Activated T-helper 2 cell treated with anti-CD3 and anti-CD28 coated beads, Interferon-gamma antibody, Interleukin-2, Interleukin-4, amounts not matched to agents 10 μg/mL and 5 μg/mL and 100 μg/mL, durations not matched to agents 14 hours and 24 hours and 36 hours (primary cell): ENCODE data around the gene CA4. TPM values are rescaled to one million over a fixed set of nuclear protein-coding genes. Genes with fewer than 3 reads are reported as not detected.
A peak's percentile ranks its signal among the peaks of the same experiment; 100 is the strongest.
"Not testable (repeated sequence)": the region's sequence is repeated elsewhere in the genome, so short reads cannot be mapped to it uniquely, and the experiment has no call there.

Source experiments
- DNase-seq: peaks from one replicate; pipeline ENCODE4 v3.0.0; 2021; ENCODE audit warnings: low spot score
- H3K27ac Mint-ChIP-seq: one replicate; pipeline ENCODE4 v1.8.0; 2021; ENCODE audit warnings: mixed read lengths
- H3K27me3 Mint-ChIP-seq: one replicate; pipeline ENCODE4 v1.8.0; 2021; ENCODE audit warnings: low read depth, mixed read lengths
- H3K36me3 Mint-ChIP-seq: one replicate; pipeline ENCODE4 v1.8.0; 2021; ENCODE audit warnings: low read depth, mixed read lengths
- H3K4me1 Mint-ChIP-seq: one replicate; pipeline ENCODE4 v1.8.0; 2021; ENCODE audit warnings: low read depth, mixed read lengths
- H3K4me3 Mint-ChIP-seq: one replicate; pipeline ENCODE4 v1.8.0; 2021; ENCODE audit warnings: low read depth, mild to moderate bottlenecking, moderate library complexity, mixed read lengths
- H3K9me3 Mint-ChIP-seq: one replicate; pipeline ENCODE4 v1.8.0; 2021; ENCODE audit warnings: mixed read lengths
- intact Hi-C: fragments of 100-400 bp; cut with micrococcal nuclease; formaldehyde crosslinking; loops from one replicate; pipeline ENCODE4 v1.15.1; 2023
- total RNA-seq: library from RNA; stranded (reverse); gene quantifications from 2 replicates; pipeline ENCODE4 v1.2.3, GENCODE V29; 2022

CA4 gene
- total RNA-seq, result not detected in 2 replicates

DNA sequence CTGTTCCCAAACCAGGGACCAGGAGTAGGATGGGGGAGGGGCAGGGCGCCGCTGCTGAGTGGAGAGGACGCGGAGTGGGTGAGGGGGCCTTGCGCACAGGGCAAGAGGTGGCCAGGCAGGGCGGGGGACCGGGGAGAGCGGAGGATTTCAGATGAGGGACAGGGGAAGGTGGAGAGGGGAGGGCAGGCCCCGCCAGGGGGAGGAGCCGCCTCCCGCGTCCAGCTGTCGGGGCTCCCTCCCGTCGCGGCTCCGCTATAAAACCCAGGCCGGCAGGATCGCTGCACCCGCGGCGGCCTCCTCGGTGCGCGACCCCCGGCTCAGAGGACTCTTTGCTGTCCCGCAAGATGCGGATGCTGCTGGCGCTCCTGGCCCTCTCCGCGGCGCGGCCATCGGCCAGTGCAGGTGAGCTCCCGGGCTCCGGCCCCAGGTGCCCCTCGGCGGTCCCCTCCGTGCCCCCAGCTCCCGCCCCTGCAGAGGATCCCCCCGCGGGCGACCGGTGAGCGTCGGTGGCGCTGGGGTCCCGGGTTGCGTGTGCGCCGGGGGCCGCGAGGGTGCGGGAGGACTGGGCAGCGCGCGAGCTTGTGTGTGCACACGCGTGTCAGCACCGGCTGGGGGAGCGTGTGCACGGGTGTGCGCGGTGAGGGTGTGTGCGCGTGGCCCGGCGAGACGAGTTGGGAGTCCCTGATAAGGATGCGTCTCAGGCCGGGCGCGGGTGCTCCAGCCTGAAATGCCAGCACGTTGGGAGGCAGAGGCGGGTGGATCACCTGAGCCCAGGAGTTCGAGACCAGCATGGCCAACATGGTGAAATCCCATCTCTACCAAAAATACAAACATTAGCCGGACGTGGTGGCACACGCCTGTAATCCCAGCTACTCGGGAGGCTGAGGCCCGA is at the start of gene CA4:
Gene CA4 (plus strand): TSS at position 283 of the 892 bp plus-strand sequence. CDS start 62 bp downstream, at position 345.
- intact Hi-C loops, result no loop called here
- Mint-ChIP-seq H3K4me3 (no peak within 1 kb of the TSS), H3K9me3 (no peaks in the 10 kb centered on the region), H3K27me3 (peaks cover 59% of the 10 kb centered on the region), H3K27ac (no peak within 1 kb of the TSS), H3K36me3 (no peaks in the 10 kb centered on the region), H3K4me1 (peaks cover 10% of the 10 kb centered on the region)
- DNase-seq, result no peak

DNA sequence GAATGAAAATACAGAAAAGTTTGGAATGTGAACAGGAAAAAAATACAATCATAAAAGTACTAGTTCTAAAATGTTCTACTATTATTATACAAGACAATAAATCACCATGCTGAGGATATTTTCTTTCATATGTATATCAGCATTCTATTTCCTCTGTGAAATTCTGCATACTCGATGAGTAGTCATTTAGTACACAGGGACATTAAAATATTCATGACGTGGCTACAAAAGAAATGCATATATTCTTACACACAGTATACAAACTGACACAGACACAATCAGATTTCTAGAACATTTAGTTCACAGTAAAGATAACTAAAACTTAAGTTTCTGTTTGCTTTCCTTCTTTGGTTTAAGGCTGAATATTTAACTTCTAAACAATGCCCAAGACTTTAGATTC is 49.2 kb upstream of the CA4 start:
- H3K4me3 Mint-ChIP-seq, H3K27ac Mint-ChIP-seq, intact Hi-C loops, H3K9me3 Mint-ChIP-seq, DNase-seq, H3K36me3 Mint-ChIP-seq, H3K4me1 Mint-ChIP-seq: not testable (repeated sequence)
- peaks cover 41% of the 10 kb centered on the region for H3K27me3 Mint-ChIP-seq

DNA sequence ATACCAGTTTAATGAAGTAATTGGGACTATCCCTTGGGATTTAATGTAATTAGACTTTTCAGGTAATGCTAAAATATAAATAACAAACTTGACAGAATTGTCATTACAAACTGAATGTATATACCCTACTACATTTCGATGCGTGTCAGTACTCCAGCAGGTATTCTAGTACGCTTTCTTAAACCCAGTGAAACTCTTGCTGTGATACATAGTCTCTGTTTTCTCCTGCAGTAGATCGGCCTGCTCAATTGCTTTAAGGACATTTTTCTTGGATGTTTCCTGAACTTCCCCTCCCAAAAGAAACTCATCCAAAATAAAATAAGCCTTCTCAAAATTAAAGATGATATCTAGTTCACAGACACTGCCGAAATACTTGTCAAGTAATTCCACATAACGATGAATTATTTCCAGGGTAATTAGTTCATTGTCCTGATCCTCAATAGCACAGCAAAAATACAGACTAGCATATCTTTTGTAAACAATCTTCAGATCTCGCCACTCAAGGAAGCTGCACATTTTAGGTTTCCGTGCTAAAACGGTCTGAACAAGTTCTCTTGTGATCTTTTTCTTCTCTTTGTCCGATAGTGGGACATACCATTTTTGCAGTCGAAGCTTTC is 47.6 kb upstream of the CA4 start:
- H3K36me3 Mint-ChIP-seq, H3K27ac Mint-ChIP-seq, H3K9me3 Mint-ChIP-seq, intact Hi-C loops, DNase-seq: not testable (repeated sequence)
- H3K4me3 Mint-ChIP-seq, result peak overlapping the region; percentile 65
- H3K4me1 Mint-ChIP-seq, result peaks cover 16% of the 10 kb centered on the region
- peaks cover 41% of the 10 kb centered on the region for H3K27me3 Mint-ChIP-seq

DNA sequence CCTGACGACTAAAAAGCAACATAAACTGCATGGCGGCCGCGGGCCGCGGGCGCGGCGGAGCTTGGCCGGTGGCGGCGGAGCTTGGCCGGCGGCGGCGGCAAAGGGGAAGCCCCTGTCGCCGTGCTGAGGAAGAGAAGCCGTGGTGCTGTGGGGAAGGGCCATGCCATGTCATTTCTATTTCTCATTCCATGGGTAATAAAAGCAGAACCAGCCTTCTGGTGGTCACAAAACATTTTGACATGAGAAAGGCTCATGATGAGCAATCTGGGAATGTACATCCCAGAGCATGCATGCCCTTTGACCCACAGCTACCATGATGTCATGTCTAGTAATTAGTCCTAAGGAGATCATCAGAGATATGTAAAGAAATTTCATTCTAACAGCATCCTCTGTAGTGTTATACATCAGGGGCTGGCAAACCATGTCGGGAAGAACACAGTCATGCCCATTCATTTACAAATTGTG is 47.1 kb upstream of the CA4 start:
- peaks cover 16% of the 10 kb centered on the region for H3K4me1 Mint-ChIP-seq
- peaks cover 40% of the 10 kb centered on the region for H3K27me3 Mint-ChIP-seq
- H3K36me3 Mint-ChIP-seq, result no peaks in the 10 kb centered on the region
- no peaks in the 10 kb centered on the region for H3K9me3 Mint-ChIP-seq
- H3K27ac Mint-ChIP-seq, result no peak overlapping the region
- no peak for DNase-seq
- intact Hi-C loops, result no loop called here
- peak overlapping the region; percentile 65 for H3K4me3 Mint-ChIP-seq

DNA sequence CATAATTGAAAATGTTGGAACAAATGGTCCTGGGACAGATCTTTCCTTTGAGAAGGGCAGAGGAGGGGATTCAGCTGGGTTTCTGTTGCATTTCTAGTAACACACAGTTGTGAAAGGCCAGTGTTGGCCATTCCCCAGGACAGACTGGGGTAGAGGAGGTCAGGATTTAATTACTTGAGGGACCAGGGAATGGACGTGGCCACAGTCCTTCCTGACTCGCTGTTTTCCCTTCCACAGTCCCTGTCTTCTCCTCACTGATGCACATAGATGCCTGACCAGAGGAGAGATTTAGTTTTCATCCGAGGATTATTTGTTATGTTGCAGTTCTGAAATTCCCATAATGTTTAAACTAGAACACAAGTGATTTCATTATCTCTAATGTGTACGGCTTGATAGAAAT is 45.8 kb upstream of the CA4 start:
- no peak for DNase-seq
- Mint-ChIP-seq H3K27ac (no peak overlapping the region), H3K9me3 (no peaks in the 10 kb centered on the region), H3K27me3 (peaks cover 30% of the 10 kb centered on the region), H3K4me3 (no peak overlapping the region), H3K4me1 (peaks cover 16% of the 10 kb centered on the region), H3K36me3 (no peaks in the 10 kb centered on the region)
- intact Hi-C loops, result no loop called here

DNA sequence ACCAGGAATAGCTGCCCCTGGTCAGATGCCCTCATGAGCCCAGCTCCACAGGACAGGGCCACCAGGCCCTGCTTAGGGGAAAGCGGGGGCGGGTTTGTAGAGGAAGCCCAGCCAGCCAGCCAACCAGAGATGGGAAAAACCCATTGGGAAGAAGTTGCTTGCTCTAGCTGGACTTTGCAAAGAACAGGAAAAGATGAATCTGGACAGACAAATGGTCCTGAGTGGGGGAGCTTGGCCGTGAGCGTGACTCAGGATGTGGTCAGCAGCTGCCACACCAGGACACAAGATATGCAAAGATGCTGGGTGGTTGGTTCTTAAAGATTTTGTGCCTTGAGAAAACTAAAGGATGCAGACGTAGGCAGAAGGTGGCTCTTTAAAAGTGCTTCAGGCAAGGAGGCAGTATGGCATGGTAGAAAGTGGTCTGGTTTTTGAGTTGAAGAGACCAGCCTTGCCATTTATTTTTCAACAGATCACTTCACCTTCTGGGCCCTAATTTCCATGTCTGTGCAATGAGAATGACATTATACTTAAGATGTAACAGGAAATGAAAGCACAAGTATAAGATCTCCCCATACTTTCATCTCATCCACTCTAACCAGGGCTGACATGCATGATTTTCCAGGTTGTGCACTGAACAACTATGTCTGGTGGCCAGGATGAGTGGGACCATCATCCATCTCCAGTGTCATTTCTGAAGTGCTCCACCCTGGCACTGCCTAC is 43.3 kb upstream of the CA4 start:
- Mint-ChIP-seq H3K9me3 (no peaks in the 10 kb centered on the region), H3K4me1 (peaks cover 16% of the 10 kb centered on the region), H3K27me3 (peaks cover 36% of the 10 kb centered on the region), H3K36me3 (no peaks in the 10 kb centered on the region), H3K4me3 (no peak overlapping the region), H3K27ac (no peak overlapping the region)
- no peak for DNase-seq
- intact Hi-C loops, result no loop called here

DNA sequence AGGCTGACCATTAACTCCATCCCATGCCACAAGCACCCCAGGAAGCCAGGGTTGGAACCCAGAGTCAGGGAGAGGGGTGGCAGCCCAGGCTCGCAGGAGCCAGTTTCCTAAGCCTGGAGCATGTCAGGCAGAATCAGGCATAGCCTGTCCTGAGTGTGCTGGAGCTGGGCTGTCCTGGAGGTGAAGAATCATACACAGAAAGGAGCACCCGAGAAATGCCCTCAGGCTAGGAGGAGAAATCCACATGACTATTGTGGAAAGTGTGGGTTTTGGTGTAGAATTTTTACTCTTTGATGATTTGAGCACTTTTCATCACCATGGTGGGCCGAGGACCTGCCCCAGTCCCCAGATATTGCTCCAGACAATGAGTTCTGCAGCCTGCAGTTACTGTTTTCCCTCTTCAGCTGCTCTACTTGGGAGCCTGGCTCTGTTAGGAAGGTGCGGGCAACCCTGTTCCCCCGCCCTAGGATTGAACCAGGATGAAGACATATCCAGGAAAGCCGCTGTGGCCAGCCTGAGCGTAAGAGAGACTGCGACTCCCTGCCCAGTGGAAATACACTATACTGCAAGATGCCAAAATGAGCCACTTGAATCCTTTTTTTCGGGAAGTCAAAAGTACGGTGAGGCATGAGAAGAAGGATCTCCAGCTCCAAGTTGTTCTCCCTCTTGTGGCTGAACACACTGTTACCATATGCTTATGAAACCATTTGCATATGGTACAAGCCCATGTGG is 42.1 kb upstream of the CA4 start:
- H3K4me3 Mint-ChIP-seq, result no peak overlapping the region
- H3K9me3 Mint-ChIP-seq, result no peaks in the 10 kb centered on the region
- intact Hi-C loops, result no loop called here
- H3K27me3 Mint-ChIP-seq, result peaks cover 28% of the 10 kb centered on the region
- H3K36me3 Mint-ChIP-seq, result no peaks in the 10 kb centered on the region
- DNase-seq, result no peak
- peaks cover 9% of the 10 kb centered on the region for H3K4me1 Mint-ChIP-seq
- H3K27ac Mint-ChIP-seq, result no peak overlapping the region

DNA sequence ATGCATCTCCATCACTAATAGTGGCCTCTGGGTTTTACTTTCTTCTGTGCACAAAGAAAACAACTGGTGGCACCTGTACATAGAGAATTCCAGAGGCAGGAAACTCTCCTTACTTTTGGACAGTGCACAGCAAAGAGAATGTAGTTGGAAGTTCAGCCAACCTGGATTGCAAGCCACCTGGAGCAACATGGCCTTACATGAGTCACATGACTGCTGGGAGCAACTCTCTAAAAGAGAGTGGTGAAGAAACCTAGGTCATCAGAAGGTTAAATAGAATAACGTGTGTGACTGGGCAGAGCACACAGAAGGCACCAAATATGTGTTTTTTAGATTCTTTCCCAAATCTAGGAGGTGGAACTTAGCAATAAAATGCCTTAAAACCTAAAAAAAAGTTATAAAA is 41.5 kb upstream of the CA4 start:
- H3K4me3 Mint-ChIP-seq, DNase-seq, intact Hi-C loops, H3K27ac Mint-ChIP-seq, H3K36me3 Mint-ChIP-seq, H3K4me1 Mint-ChIP-seq, H3K9me3 Mint-ChIP-seq: not testable (repeated sequence)
- peaks cover 26% of the 10 kb centered on the region for H3K27me3 Mint-ChIP-seq

DNA sequence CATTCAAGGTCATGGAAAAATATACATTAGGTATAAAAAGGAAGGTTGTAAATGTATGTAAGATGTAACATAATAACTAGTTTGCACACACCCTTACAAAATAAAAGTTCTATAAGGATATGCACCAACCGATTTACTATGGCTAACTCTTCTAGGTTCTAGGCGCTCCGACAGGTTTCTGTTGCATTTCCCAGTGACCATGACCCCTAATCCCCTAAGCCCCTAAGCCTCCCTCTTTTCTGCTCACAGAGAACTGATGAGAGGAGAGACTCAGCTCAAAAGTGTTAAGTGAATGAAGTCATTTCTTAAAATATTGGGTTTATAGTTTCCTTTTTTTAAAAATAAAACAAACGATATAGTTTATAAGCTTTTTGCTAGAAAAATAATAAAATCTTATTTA is 41.1 kb upstream of the CA4 start:
- peaks cover 8% of the 10 kb centered on the region for H3K4me1 Mint-ChIP-seq
- no peak for DNase-seq
- intact Hi-C loops, result no loop called here
- no peaks in the 10 kb centered on the region for H3K9me3 Mint-ChIP-seq
- no peak overlapping the region for H3K27ac Mint-ChIP-seq
- H3K27me3 Mint-ChIP-seq, result peaks cover 23% of the 10 kb centered on the region
- no peaks in the 10 kb centered on the region for H3K36me3 Mint-ChIP-seq
- no peak overlapping the region for H3K4me3 Mint-ChIP-seq

DNA sequence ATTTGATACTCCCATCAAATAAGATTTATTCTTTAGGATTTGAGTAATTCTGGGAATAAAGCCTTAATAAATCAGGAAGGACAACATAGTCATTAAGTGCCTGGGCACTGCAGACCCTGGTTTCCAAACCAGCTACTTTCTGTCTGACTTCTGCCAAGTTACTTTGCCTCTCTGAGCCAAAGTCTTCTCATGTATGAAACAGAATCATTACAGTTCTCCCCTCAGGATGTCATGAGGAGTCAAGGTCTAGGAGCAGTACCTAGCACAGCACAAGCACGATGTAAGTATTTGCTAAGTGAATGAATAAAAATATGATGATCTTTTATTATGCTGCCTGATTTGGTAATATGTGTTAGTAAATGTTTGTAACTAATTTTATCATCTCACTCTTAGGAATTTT is 40.6 kb upstream of the CA4 start:
- intact Hi-C loops, result no loop called here
- Mint-ChIP-seq H3K27ac (no peak overlapping the region), H3K4me1 (peaks cover 8% of the 10 kb centered on the region), H3K9me3 (no peaks in the 10 kb centered on the region), H3K36me3 (no peaks in the 10 kb centered on the region), H3K4me3 (no peak overlapping the region), H3K27me3 (peaks cover 18% of the 10 kb centered on the region)
- no peak for DNase-seq

DNA sequence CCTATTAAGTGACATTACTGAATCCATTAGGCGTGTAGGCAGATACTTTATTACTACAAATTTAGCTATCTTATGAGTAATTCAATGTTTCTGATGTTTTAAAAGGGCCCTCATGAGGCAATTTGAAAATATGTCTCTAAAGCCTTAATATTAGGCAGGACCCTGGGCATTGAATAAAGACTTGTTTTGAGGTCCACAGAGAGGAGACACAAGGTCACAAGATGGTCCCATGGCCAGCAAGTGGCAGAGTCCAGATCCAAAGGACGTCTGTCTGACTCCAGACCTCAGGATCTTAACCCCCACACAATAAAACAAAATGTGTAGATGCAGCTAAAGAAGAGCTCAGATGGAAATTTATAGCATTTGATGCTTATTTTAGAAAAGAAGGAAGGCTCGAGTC is 39.2 kb upstream of the CA4 start:
- Mint-ChIP-seq H3K27ac (no peak overlapping the region), H3K9me3 (no peaks in the 10 kb centered on the region), H3K4me1 (peaks cover 8% of the 10 kb centered on the region), H3K4me3 (no peak overlapping the region), H3K27me3 (peaks cover 16% of the 10 kb centered on the region), H3K36me3 (no peaks in the 10 kb centered on the region)
- DNase-seq, result no peak
- intact Hi-C loops, result no loop called here

DNA sequence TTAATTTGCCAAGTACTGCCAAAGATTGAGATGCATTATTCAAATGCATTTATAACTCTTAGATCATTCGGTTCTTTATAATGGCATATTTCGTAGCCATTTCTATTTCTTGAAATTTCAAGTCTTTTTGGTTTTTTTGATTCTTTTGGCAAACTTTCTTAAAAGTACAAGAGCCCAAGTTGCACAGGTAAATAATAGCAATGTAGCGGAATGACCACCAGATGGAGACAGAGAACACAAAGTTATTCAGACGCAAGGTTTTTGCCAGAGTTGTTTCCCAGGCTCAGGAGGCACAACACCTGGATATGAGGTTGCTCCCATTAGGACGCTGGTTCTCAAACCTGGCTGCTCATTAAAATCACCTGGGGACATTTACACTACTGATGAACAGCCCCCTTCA is 38.1 kb upstream of the CA4 start:
- intact Hi-C loops, result not testable (repeated sequence)

More for the DNA sequence above, 38.1 kb upstream of the CA4 start:
- DNase-seq, H3K36me3 Mint-ChIP-seq, H3K27ac Mint-ChIP-seq, H3K4me1 Mint-ChIP-seq, H3K9me3 Mint-ChIP-seq, H3K4me3 Mint-ChIP-seq: not testable (repeated sequence)
- peaks cover 15% of the 10 kb centered on the region for H3K27me3 Mint-ChIP-seq
